HG02678 (cell line): ENCODE measurements around the gene LIPC.

ENCODE experiments used
- ATAC-seq: cut with Tn5 transposase; IDR thresholded peaks from one replicate; pipeline ENCODE4 v1.9.1; 2021; ENCODE audit warnings: mild to moderate bottlenecking, moderate library complexity; ENCODE audit not compliant: unreplicated experiment

The LIPC gene

GRCh38 chr15:58433597-58434333, 2.0 kb downstream of the LIPC start:
- ATAC-seq = no peak

- no peak for ATAC-seq
Measured at GRCh38 chr15:58434334-58434875, 2.6 kb downstream of the LIPC start.

GRCh38 chr15:58436552-58436951, 4.8 kb downstream of the LIPC start:
- ATAC-seq = no peak

- ATAC-seq = no peak
Measured at GRCh38 chr15:58437531-58438105, 5.8 kb downstream of the LIPC start.

- no peak for ATAC-seq
Measured at GRCh38 chr15:58438111-58438510, 6.3 kb downstream of the LIPC start.

- ATAC-seq = no peak
Measured at GRCh38 chr15:58438956-58439355, 7.2 kb downstream of the LIPC start.

- ATAC-seq = no peak
Measured at GRCh38 chr15:58440158-58440910, 8.5 kb downstream of the LIPC start.

GRCh38 chr15:58440922-58441321, 9.1 kb downstream of the LIPC start:
- ATAC-seq = no peak

GRCh38 chr15:58441376-58442070, 9.7 kb downstream of the LIPC start:
- ATAC-seq = no peak

- ATAC-seq = no peak
Measured at GRCh38 chr15:58442122-58442521, 10.3 kb downstream of the LIPC start.

GRCh38 chr15:58443308-58443707, 11.5 kb downstream of the LIPC start:
- no peak for ATAC-seq

- no peak for ATAC-seq
Measured at GRCh38 chr15:58444056-58444455, 12.3 kb downstream of the LIPC start.

- no peak for ATAC-seq
Measured at GRCh38 chr15:58444658-58445332, 13.0 kb downstream of the LIPC start.

- no peak for ATAC-seq
Measured at GRCh38 chr15:58445865-58446264, 14.1 kb downstream of the LIPC start.

- ATAC-seq = no peak
Measured at GRCh38 chr15:58446521-58446920, 14.7 kb downstream of the LIPC start.

- ATAC-seq = no peak
Measured at GRCh38 chr15:58447271-58448010, 15.7 kb downstream of the LIPC start.

GRCh38 chr15:58448331-58448730, 16.5 kb downstream of the LIPC start:
- ATAC-seq = no peak

- no peak for ATAC-seq
Measured at GRCh38 chr15:58448906-58449305, 17.1 kb downstream of the LIPC start.

- ATAC-seq = no peak
Measured at GRCh38 chr15:58451826-58452225, 20.0 kb downstream of the LIPC start.

GRCh38 chr15:58452775-58453174, 21.0 kb downstream of the LIPC start:
- ATAC-seq = no peak
